Measurements from ENCODE around the gene AGO3. TPM values are rescaled to one million over a fixed set of nuclear protein-coding genes. Genes with fewer than 3 reads are reported as not detected.
A peak's percentile ranks its signal among the peaks of the same experiment; 100 is the strongest.
"Not testable (repeated sequence)": the region's sequence is repeated elsewhere in the genome, so short reads cannot be mapped to it uniquely, and the experiment has no call there.

Gene AGO3
- total and polyA plus RNA-seq, 9 donors = 5.6 to 25.9 (median 9.6) TPM

- H3K27ac ChIP-seq (ENCODE audit: low read length); H3K9me3 ChIP-seq (replicated peaks; ENCODE audit: control insufficient read depth, low read depth, low read length); DNase-seq; H3K4me1 ChIP-seq (ENCODE audit: control insufficient read depth, insufficient read depth, low read length); H3K4me3 ChIP-seq (ENCODE audit: low read length); H3K27me3 ChIP-seq (ENCODE audit: control insufficient read depth, insufficient read depth, low read length): not testable (repeated sequence)
- WGBS (ENCODE audit: insufficient coverage) = 100% methylated on average over 1 of the region's 3 CpGs
- H3K36me3 ChIP-seq (ENCODE audit: control insufficient read depth, insufficient read depth, low read length) = peaks cover 22% of the 10 kb centered on the region
Measured at GRCh38 chr1:36024024-36024423, 93.1 kb downstream of the AGO3 start.

- Histone ChIP-seq H3K27me3 (ENCODE audit: control insufficient read depth, insufficient read depth, low read length) (no peaks in the 10 kb centered on the region), H3K4me1 (ENCODE audit: control insufficient read depth, insufficient read depth, low read length) (no peaks in the 10 kb centered on the region), H3K36me3 (ENCODE audit: control insufficient read depth, insufficient read depth, low read length) (peaks cover 17% of the 10 kb centered on the region), H3K27ac (ENCODE audit: low read length) (no peak overlapping the region), H3K4me3 (ENCODE audit: low read length) (no peak overlapping the region), H3K9me3 (replicated peaks; ENCODE audit: control insufficient read depth, low read depth, low read length) (peaks cover 5% of the 10 kb centered on the region)
- DNase-seq = no peak
- no CpG with 5 or more reads among the region's 1 CpG for WGBS (ENCODE audit: insufficient coverage)
Measured at GRCh38 chr1:36024847-36025246, 93.9 kb downstream of the AGO3 start.

GRCh38 chr1:36027766-36028165 is 96.9 kb downstream of the AGO3 start:
- H3K4me1 ChIP-seq (ENCODE audit: control insufficient read depth, insufficient read depth, low read length) = no peaks in the 10 kb centered on the region
- H3K27ac ChIP-seq (ENCODE audit: low read length) = no peak overlapping the region
- H3K4me3 ChIP-seq (ENCODE audit: low read length) = no peak overlapping the region
- no CpG with 5 or more reads among the region's 3 CpGs for WGBS (ENCODE audit: insufficient coverage)
- peaks cover 27% of the 10 kb centered on the region for H3K36me3 ChIP-seq (ENCODE audit: control insufficient read depth, insufficient read depth, low read length)
- no peaks in the 10 kb centered on the region for H3K27me3 ChIP-seq (ENCODE audit: control insufficient read depth, insufficient read depth, low read length)
- DNase-seq = no peak
- H3K9me3 ChIP-seq (replicated peaks; ENCODE audit: control insufficient read depth, low read depth, low read length) = peaks cover 5% of the 10 kb centered on the region

GRCh38 chr1:36031441-36031840 is 100.5 kb downstream of the AGO3 start:
- Histone ChIP-seq H3K36me3 (ENCODE audit: control insufficient read depth, insufficient read depth, low read length) (peaks cover 35% of the 10 kb centered on the region), H3K4me1 (ENCODE audit: control insufficient read depth, insufficient read depth, low read length) (no peaks in the 10 kb centered on the region), H3K27ac (ENCODE audit: low read length) (no peak overlapping the region), H3K9me3 (replicated peaks; ENCODE audit: control insufficient read depth, low read depth, low read length) (peaks cover 5% of the 10 kb centered on the region), H3K4me3 (ENCODE audit: low read length) (no peak overlapping the region), H3K27me3 (ENCODE audit: control insufficient read depth, insufficient read depth, low read length) (no peaks in the 10 kb centered on the region)
- no peak for DNase-seq
- WGBS (ENCODE audit: insufficient coverage) = no CpG with 5 or more reads among the region's 2 CpGs

GRCh38 chr1:36034692-36035091 is 103.8 kb downstream of the AGO3 start:
- Histone ChIP-seq H3K4me1 (ENCODE audit: control insufficient read depth, insufficient read depth, low read length) (no peaks in the 10 kb centered on the region), H3K27ac (ENCODE audit: low read length) (no peak overlapping the region), H3K9me3 (replicated peaks; ENCODE audit: control insufficient read depth, low read depth, low read length) (no peaks in the 10 kb centered on the region), H3K4me3 (ENCODE audit: low read length) (no peak overlapping the region), H3K27me3 (ENCODE audit: control insufficient read depth, insufficient read depth, low read length) (no peaks in the 10 kb centered on the region), H3K36me3 (ENCODE audit: control insufficient read depth, insufficient read depth, low read length) (peaks cover 25% of the 10 kb centered on the region)
- DNase-seq = peak; percentile 16

GRCh38 chr1:36035154-36035553 is 104.2 kb downstream of the AGO3 start:
- Histone ChIP-seq H3K9me3 (replicated peaks; ENCODE audit: control insufficient read depth, low read depth, low read length) (no peaks in the 10 kb centered on the region), H3K27me3 (ENCODE audit: control insufficient read depth, insufficient read depth, low read length) (no peaks in the 10 kb centered on the region), H3K4me3 (ENCODE audit: low read length) (no peak overlapping the region), H3K36me3 (ENCODE audit: control insufficient read depth, insufficient read depth, low read length) (peaks cover 27% of the 10 kb centered on the region), H3K4me1 (ENCODE audit: control insufficient read depth, insufficient read depth, low read length) (no peaks in the 10 kb centered on the region), H3K27ac (ENCODE audit: low read length) (no peak overlapping the region)
- no CpG with 5 or more reads among the region's 3 CpGs for WGBS (ENCODE audit: insufficient coverage)
- DNase-seq = no peak

- Histone ChIP-seq H3K9me3 (replicated peaks; ENCODE audit: control insufficient read depth, low read depth, low read length) (no peaks in the 10 kb centered on the region), H3K4me1 (ENCODE audit: control insufficient read depth, insufficient read depth, low read length) (no peaks in the 10 kb centered on the region), H3K27me3 (ENCODE audit: control insufficient read depth, insufficient read depth, low read length) (no peaks in the 10 kb centered on the region), H3K36me3 (ENCODE audit: control insufficient read depth, insufficient read depth, low read length) (peaks cover 21% of the 10 kb centered on the region), H3K4me3 (ENCODE audit: low read length) (no peak overlapping the region), H3K27ac (ENCODE audit: low read length) (no peak overlapping the region)
- whole genome bisulfite sequencing (ENCODE audit: insufficient coverage) = no CpG with 5 or more reads among the region's 2 CpGs
- DNase-seq = no peak
Measured at GRCh38 chr1:36040238-36040637, 109.3 kb downstream of the AGO3 start.

GRCh38 chr1:36051821-36052220 is 120.9 kb downstream of the AGO3 start:
- Histone ChIP-seq H3K4me3 (ENCODE audit: low read length) (no peak overlapping the region), H3K9me3 (replicated peaks; ENCODE audit: control insufficient read depth, low read depth, low read length) (peaks cover 3% of the 10 kb centered on the region), H3K27ac (ENCODE audit: low read length) (no peak overlapping the region), H3K4me1 (ENCODE audit: control insufficient read depth, insufficient read depth, low read length) (no peaks in the 10 kb centered on the region), H3K36me3 (ENCODE audit: control insufficient read depth, insufficient read depth, low read length) (peaks cover 27% of the 10 kb centered on the region), H3K27me3 (ENCODE audit: control insufficient read depth, insufficient read depth, low read length) (no peaks in the 10 kb centered on the region)
- no peak for DNase-seq

GRCh38 chr1:36053978-36054377 is 123.1 kb downstream of the AGO3 start:
- Histone ChIP-seq H3K4me1 (ENCODE audit: control insufficient read depth, insufficient read depth, low read length) (no peaks in the 10 kb centered on the region), H3K36me3 (ENCODE audit: control insufficient read depth, insufficient read depth, low read length) (peaks cover 15% of the 10 kb centered on the region), H3K27ac (ENCODE audit: low read length) (no peak overlapping the region), H3K27me3 (ENCODE audit: control insufficient read depth, insufficient read depth, low read length) (no peaks in the 10 kb centered on the region), H3K9me3 (replicated peaks; ENCODE audit: control insufficient read depth, low read depth, low read length) (no peaks in the 10 kb centered on the region), H3K4me3 (ENCODE audit: low read length) (no peak overlapping the region)
- no peak for DNase-seq

- Histone ChIP-seq H3K36me3 (ENCODE audit: control insufficient read depth, insufficient read depth, low read length) (peaks cover 16% of the 10 kb centered on the region), H3K27ac (ENCODE audit: low read length) (no peak overlapping the region), H3K4me3 (ENCODE audit: low read length) (no peak overlapping the region), H3K27me3 (ENCODE audit: control insufficient read depth, insufficient read depth, low read length) (no peaks in the 10 kb centered on the region), H3K9me3 (replicated peaks; ENCODE audit: control insufficient read depth, low read depth, low read length) (no peaks in the 10 kb centered on the region), H3K4me1 (ENCODE audit: control insufficient read depth, insufficient read depth, low read length) (no peaks in the 10 kb centered on the region)
- WGBS (ENCODE audit: insufficient coverage) = no CpG with 5 or more reads among the region's 5 CpGs
- no peak for DNase-seq
Measured at GRCh38 chr1:36055706-36056105, 124.8 kb downstream of the AGO3 start.

- H3K4me3 ChIP-seq (ENCODE audit: low read length) = no peak overlapping the region
- H3K36me3 ChIP-seq (ENCODE audit: control insufficient read depth, insufficient read depth, low read length) = peaks cover 2% of the 10 kb centered on the region
- WGBS (ENCODE audit: insufficient coverage) = no CpG with 5 or more reads among the region's 1 CpG
- no peak overlapping the region for H3K27ac ChIP-seq (ENCODE audit: low read length)
- no peaks in the 10 kb centered on the region for H3K4me1 ChIP-seq (ENCODE audit: control insufficient read depth, insufficient read depth, low read length)
- H3K27me3 ChIP-seq (ENCODE audit: control insufficient read depth, insufficient read depth, low read length) = no peaks in the 10 kb centered on the region
- no peak for DNase-seq
- no peaks in the 10 kb centered on the region for H3K9me3 ChIP-seq (replicated peaks; ENCODE audit: control insufficient read depth, low read depth, low read length)
Measured at GRCh38 chr1:36062315-36062714, 131.4 kb downstream of the AGO3 start.
